ENCODE results near the gene MEX3D.

GRCh38 chr19:1507192-1507660 lies 60.9 kb downstream of the MEX3D start:
- TF ChIP-seq REST (IDR thresholded peaks at IDR 0.05; ENCODE audit: insufficient read depth in 1 of 2, low read depth in 2 of 2, low read length in 2 of 2) (no peak), POLR2AphosphoS5 (IDR thresholded peaks at IDR 0.05; ENCODE audit: low read depth, low read length) (no peak), TAF1 (IDR thresholded peaks at IDR 0.05; ENCODE audit: borderline replicate concordance, insufficient read depth, low read length) (no peak)

Data from PFSK-1 (cell line).